ENCODE measurements around the gene PDK1.
"Not testable (repeated sequence)": the region's sequence is repeated elsewhere in the genome, so short reads cannot be mapped to it uniquely, and the experiment has no call there.

The PDK1 gene

DNA sequence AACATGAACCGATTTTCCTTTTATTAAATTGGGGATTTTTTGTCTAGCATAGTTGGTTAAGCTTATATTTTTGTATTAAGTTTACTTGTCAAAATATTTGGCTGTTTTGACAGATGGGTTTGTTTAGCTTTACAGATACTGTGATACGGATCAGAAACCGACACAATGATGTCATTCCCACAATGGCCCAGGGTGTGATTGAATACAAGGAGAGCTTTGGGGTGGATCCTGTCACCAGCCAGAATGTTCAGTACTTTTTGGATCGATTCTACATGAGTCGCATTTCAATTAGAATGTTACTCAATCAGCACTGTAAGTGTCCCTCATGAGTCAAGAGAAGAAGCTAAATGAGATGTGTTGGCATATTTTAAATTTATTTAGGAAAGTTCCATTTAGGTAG, 8.5 kb downstream of the PDK1 start:
- Mint-ChIP-seq H3K27ac (no peak overlapping the region), H3K4me3 (no peak overlapping the region), H3K27me3 (no peaks in the 10 kb centered on the region), H3K9me3 (ENCODE audit: low read depth) (no peaks in the 10 kb centered on the region), H3K36me3 (peaks cover 25% of the 10 kb centered on the region), H3K4me1 (ENCODE audit: low read depth) (peaks cover 57% of the 10 kb centered on the region)

DNA sequence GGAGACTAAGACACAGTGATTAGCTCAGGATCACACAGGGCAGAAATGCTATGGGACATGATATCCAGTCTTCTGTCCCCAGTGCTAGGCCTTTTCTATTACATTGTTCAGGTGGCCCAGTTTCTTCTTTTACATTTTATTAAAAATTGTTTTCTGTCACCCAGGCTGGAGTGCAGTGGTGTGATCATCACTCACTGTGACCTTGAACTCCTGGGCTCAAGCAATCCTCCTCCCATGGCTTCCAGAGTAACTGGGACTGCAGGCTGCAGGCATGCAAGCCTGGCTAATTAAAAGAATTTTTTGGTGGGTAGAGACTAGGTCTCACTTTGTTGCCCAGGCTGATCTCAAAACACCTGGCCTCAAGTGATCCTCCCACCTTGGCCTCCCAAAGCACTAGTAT, 15.4 kb downstream of the PDK1 start:
- Mint-ChIP-seq H3K4me1 (ENCODE audit: low read depth) (peaks cover 23% of the 10 kb centered on the region), H3K4me3 (no peak overlapping the region), H3K27ac (no peak overlapping the region), H3K9me3 (ENCODE audit: low read depth) (peaks cover 5% of the 10 kb centered on the region), H3K36me3 (peaks cover 39% of the 10 kb centered on the region), H3K27me3 (no peaks in the 10 kb centered on the region)

DNA sequence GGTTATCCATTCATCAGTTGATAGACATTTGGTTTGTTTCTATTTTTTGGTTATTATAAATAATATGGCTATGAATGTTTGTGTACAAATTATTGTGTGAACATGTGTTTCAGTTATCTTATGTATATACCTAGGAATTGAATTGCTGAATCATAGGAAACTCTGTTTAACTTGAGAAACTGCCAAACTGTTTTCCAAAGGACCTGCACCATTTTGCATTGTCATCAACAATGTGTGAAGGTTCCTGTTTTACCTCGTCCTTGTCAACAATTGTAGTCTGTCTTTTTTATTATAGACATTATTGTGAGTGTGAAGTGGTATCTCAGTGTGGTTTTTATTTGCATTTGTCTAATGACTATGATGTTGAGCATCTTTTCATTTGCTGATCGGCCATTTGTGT, 17.1 kb downstream of the PDK1 start:
- no peak overlapping the region for H3K27ac Mint-ChIP-seq
- no peaks in the 10 kb centered on the region for H3K27me3 Mint-ChIP-seq
- peaks cover 7% of the 10 kb centered on the region for H3K9me3 Mint-ChIP-seq (ENCODE audit: low read depth)
- H3K36me3 Mint-ChIP-seq = peaks cover 51% of the 10 kb centered on the region
- peaks cover 16% of the 10 kb centered on the region for H3K4me1 Mint-ChIP-seq (ENCODE audit: low read depth)
- no peak overlapping the region for H3K4me3 Mint-ChIP-seq

- Mint-ChIP-seq H3K4me1 (ENCODE audit: low read depth) (peaks cover 16% of the 10 kb centered on the region), H3K4me3 (no peak overlapping the region), H3K27ac (no peak overlapping the region), H3K36me3 (peaks cover 59% of the 10 kb centered on the region), H3K27me3 (no peaks in the 10 kb centered on the region), H3K9me3 (ENCODE audit: low read depth) (peaks cover 11% of the 10 kb centered on the region)
Measured at GRCh38 chr2:172574965-172575364, 19.1 kb downstream of the PDK1 start.

GRCh38 chr2:172578054-172578453, 22.2 kb downstream of the PDK1 start:
- Mint-ChIP-seq H3K27me3 (no peaks in the 10 kb centered on the region), H3K36me3 (peaks cover 66% of the 10 kb centered on the region), H3K27ac (peak overlapping the region; percentile 28), H3K4me1 (ENCODE audit: low read depth) (peaks cover 35% of the 10 kb centered on the region), H3K4me3 (no peak overlapping the region), H3K9me3 (ENCODE audit: low read depth) (peaks cover 11% of the 10 kb centered on the region)

- H3K27ac Mint-ChIP-seq = no peak overlapping the region
- H3K4me3 Mint-ChIP-seq = no peak overlapping the region
- peaks cover 35% of the 10 kb centered on the region for H3K4me1 Mint-ChIP-seq (ENCODE audit: low read depth)
- no peaks in the 10 kb centered on the region for H3K27me3 Mint-ChIP-seq
- H3K36me3 Mint-ChIP-seq = peaks cover 59% of the 10 kb centered on the region
- H3K9me3 Mint-ChIP-seq (ENCODE audit: low read depth) = peaks cover 10% of the 10 kb centered on the region
Measured at GRCh38 chr2:172578860-172579512, 23.1 kb downstream of the PDK1 start.

DNA sequence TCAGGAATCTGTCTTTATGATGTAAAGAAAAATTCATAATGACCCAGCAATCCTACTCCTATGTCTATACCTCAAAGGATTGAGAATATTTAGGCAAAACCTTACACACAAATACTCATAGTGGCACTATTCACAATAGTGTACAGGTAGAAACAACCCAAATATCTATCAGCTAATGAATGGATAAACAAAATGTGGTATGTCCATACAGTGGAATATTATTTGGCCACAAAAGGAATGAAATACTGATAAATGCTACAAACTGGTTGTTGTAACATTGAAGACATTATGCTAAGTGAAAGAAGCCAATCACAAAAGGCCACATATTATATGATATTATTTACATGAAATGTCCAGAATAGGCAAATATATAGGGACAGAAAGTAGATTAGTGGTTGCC, 24.7 kb downstream of the PDK1 start:
- peaks cover 46% of the 10 kb centered on the region for H3K36me3 Mint-ChIP-seq
- H3K27ac Mint-ChIP-seq = no peak overlapping the region
- H3K4me1 Mint-ChIP-seq (ENCODE audit: low read depth) = peaks cover 42% of the 10 kb centered on the region

DNA sequence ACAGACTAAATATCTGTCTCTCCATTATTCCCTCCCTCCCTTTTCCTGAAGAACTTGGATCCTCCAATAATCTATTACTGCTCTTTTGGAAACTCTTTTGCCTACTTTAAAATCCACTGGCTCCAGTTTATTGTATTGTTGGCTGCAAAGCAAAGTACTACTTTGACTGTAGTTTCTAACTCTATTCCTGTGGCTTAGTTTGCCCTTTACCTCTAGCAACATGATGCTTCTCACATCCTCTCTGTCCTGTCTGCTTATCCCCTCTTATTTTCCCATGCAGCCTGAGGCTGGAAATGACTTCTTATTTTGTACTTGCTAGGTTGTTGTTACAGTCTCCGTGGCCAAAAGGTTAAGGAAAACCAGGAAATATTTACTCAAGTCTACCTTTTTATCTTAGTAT, 26.8 kb downstream of the PDK1 start:
- H3K27ac Mint-ChIP-seq = no peak overlapping the region
- H3K27me3 Mint-ChIP-seq = no peaks in the 10 kb centered on the region
- peaks cover 51% of the 10 kb centered on the region for H3K36me3 Mint-ChIP-seq
- H3K4me3 Mint-ChIP-seq = no peak overlapping the region
- H3K9me3 Mint-ChIP-seq (ENCODE audit: low read depth) = peaks cover 6% of the 10 kb centered on the region
- peaks cover 59% of the 10 kb centered on the region for H3K4me1 Mint-ChIP-seq (ENCODE audit: low read depth)

More for the DNA sequence above, 24.7 kb downstream of the PDK1 start:
- Mint-ChIP-seq H3K9me3 (ENCODE audit: low read depth) (peaks cover 6% of the 10 kb centered on the region), H3K4me3 (no peak overlapping the region), H3K27me3 (no peaks in the 10 kb centered on the region)

DNA sequence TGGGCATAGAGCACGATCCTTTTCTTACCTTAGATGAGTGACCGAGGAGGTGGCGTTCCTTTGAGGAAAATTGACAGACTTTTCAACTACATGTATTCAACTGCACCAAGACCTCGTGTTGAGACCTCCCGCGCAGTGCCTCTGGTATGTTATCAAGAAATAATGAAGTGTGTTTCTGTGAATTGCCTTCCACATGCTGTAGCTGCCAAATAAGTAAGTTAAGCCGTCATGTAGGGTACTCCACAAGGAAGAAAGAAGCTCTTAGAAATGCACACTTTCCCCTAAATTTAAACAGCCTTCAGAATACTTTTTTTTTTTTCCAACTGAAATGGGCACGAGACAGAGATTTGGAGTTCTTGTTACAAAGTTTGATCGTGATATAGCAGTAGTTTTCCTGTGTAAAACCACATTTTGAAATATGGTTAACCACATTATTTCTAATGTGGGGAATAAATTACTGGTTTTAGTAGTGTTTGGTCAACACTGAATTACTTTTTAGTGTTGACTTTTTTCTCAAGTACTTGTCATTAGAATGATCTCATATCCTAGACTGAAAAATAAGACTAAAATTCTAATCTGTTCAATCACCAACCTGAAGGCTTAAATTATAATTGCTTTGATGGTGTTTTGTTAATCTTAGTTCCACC, 30.5 kb downstream of the PDK1 start:
- H3K36me3 Mint-ChIP-seq = peaks cover 43% of the 10 kb centered on the region
- no peaks in the 10 kb centered on the region for H3K9me3 Mint-ChIP-seq (ENCODE audit: low read depth)
- no peaks in the 10 kb centered on the region for H3K27me3 Mint-ChIP-seq
- peak overlapping the region; percentile 60 for H3K4me3 Mint-ChIP-seq
- peak overlapping the region; percentile 66 for H3K27ac Mint-ChIP-seq
- H3K4me1 Mint-ChIP-seq (ENCODE audit: low read depth) = peaks cover 65% of the 10 kb centered on the region

DNA sequence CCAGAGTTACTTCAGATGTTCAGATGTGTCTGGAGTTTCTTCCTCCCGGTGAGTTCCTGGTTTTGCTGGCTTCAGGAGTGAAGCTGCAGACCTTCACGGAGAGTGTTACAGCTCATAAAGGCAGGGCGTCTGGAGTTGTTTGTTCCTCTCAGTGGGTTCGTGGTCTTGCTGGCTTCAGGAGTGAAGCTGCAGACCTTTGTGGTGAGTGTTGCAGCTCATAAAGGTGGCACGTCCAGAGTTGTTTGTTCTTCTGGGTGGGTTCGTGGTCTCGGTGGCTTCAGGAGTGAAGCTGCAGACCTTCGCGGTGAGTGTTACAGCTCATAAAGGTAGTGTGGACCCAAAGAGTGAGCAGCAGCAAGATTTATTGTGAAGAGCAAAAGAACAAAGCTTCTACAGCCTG, 31.3 kb downstream of the PDK1 start:
- not testable (repeated sequence) for H3K27me3 Mint-ChIP-seq; H3K9me3 Mint-ChIP-seq (ENCODE audit: low read depth); H3K27ac Mint-ChIP-seq
- Mint-ChIP-seq H3K4me1 (ENCODE audit: low read depth) (peaks cover 60% of the 10 kb centered on the region), H3K36me3 (peaks cover 42% of the 10 kb centered on the region), H3K4me3 (peak overlapping the region; percentile 38)

- H3K27ac Mint-ChIP-seq = peak overlapping the region; percentile 48
- peaks cover 58% of the 10 kb centered on the region for H3K4me1 Mint-ChIP-seq (ENCODE audit: low read depth)
- no peak overlapping the region for H3K4me3 Mint-ChIP-seq
- no peaks in the 10 kb centered on the region for H3K9me3 Mint-ChIP-seq (ENCODE audit: low read depth)
- H3K36me3 Mint-ChIP-seq = peaks cover 39% of the 10 kb centered on the region
- H3K27me3 Mint-ChIP-seq = no peaks in the 10 kb centered on the region
Measured at GRCh38 chr2:172588931-172589330, 33.0 kb downstream of the PDK1 start.

DNA sequence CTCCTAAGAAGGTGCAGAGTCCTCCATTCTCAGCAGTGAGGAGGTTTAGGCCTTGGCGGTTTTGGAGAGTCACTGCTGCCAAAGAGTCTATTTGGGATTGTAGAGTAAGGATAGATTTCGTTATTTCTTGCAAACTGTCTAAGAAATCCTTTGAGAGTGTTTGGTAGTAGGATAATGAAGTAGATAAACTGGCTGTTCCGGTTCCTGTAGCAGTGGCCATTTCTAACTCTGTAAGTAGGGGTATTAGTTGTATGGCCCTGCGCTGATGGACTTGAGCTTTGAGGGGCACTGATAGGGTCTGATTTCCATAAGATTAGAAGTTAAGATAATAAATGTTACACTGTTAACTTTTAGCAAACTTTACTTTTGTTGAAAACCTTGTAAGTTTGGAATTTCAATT, 35.5 kb downstream of the PDK1 start:
- H3K36me3 Mint-ChIP-seq = peaks cover 38% of the 10 kb centered on the region
- H3K27ac Mint-ChIP-seq = not testable (repeated sequence)

DNA sequence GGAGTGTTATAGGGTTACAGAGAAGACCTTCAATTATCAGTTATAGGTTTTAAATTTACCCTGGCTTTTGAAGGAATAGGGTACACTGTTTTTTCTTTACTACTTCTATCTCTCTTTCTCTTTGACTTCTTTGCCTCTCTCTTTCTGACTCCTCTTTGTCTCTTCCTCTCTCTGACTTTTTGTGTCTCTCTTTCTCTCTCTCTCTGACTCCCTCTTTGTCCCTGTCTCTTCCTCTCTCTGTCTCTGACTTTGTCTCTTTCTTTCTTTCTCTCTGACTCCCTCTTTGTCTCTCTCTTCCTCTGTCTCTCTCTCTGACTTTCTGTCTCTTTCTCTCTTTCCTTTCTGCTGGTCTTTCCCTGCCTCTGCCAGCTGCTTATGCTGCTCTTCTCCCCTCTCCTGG, 36.3 kb downstream of the PDK1 start:
- peaks cover 32% of the 10 kb centered on the region for H3K36me3 Mint-ChIP-seq
- H3K27me3 Mint-ChIP-seq; H3K4me3 Mint-ChIP-seq; H3K9me3 Mint-ChIP-seq (ENCODE audit: low read depth); H3K27ac Mint-ChIP-seq: not testable (repeated sequence)
- H3K4me1 Mint-ChIP-seq (ENCODE audit: low read depth) = peaks cover 41% of the 10 kb centered on the region

More for the DNA sequence above, 35.5 kb downstream of the PDK1 start:
- H3K27me3 Mint-ChIP-seq; H3K9me3 Mint-ChIP-seq (ENCODE audit: low read depth); H3K4me3 Mint-ChIP-seq: not testable (repeated sequence)
- H3K4me1 Mint-ChIP-seq (ENCODE audit: low read depth) = peaks cover 45% of the 10 kb centered on the region

GRCh38 chr2:172596776-172597175, 40.9 kb downstream of the PDK1 start:
- Mint-ChIP-seq H3K27ac (no peak overlapping the region), H3K27me3 (no peaks in the 10 kb centered on the region), H3K4me3 (no peak overlapping the region), H3K4me1 (ENCODE audit: low read depth) (peaks cover 22% of the 10 kb centered on the region), H3K36me3 (peaks cover 19% of the 10 kb centered on the region), H3K9me3 (ENCODE audit: low read depth) (no peaks in the 10 kb centered on the region)

DNA sequence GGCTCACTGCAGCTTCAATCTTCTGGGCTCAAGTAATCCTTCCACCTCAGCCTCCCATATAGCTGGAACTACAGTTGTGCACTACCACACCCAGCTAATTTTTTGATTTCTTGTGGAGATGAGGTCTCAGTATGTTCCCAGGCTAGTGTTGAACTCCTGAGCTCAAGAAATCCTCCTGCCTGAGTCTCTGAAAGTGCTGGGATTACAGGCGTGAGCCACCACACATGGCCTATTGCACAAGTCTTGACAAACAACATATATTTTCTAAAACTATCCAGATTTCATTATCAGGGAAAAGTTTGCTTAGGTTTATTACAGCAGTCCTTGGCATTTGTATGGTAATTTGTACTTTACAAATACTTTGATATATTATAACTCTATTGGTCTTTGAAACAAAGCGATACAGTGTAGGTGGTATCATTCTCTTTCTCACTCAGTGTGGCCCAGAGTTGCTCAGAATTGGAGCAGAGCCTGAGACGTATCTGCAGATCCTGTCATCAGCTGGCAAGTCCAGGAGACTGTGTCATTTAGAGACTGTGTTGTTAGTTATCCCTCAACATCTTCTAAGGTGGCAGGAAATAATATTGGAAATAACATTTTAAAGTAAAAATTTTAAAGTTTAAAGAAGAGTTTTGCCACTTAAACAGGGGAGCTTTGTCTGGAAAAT, 41.4 kb downstream of the PDK1 start:
- Mint-ChIP-seq H3K27me3 (no peaks in the 10 kb centered on the region), H3K36me3 (peaks cover 19% of the 10 kb centered on the region), H3K9me3 (ENCODE audit: low read depth) (no peaks in the 10 kb centered on the region), H3K27ac (no peak overlapping the region), H3K4me3 (no peak overlapping the region), H3K4me1 (ENCODE audit: low read depth) (peaks cover 20% of the 10 kb centered on the region)

All from activated naive CD8-positive, alpha-beta T cell (primary cell).